Lower leg skin (tissue), 4 donors: ENCODE data around the gene KCNK13. TPM values are rescaled to one million over a fixed set of nuclear protein-coding genes. Genes with fewer than 3 reads are reported as not detected.
A peak's percentile ranks its signal among the peaks of the same experiment; 100 is the strongest.
"Not testable (repeated sequence)": the region's sequence is repeated elsewhere in the genome, so short reads cannot be mapped to it uniquely, and the experiment has no call there.

ENCODE experiments used
- DNase-seq, 2 donors: peaks; one replicate each; pipeline ENCODE4 v3.0.0-alpha.2; 2019; ENCODE audit warnings: low spot score in 2 of 2
- H3K4me3 ChIP-seq: fragments of 200-600 bp; sonication (generic); 2 replicates; pipeline ENCODE4 v1.5.1; 2017; ENCODE audit warnings: mild to moderate bottlenecking, low read depth; ENCODE audit not compliant: poor library complexity, severe bottlenecking
- CTCF ChIP-seq, 3 donors: fragments of 450-650 bp; IDR thresholded peaks; one replicate each; pipeline ENCODE4 v1.5.1; 2016; ENCODE audit warnings: antibody characterized with exemption in 3 of 3, mild to moderate bottlenecking in 3 of 3, moderate library complexity in 2 of 3
- POLR2A ChIP-seq, 2 donors: fragments of 450-650 bp; IDR thresholded peaks; one replicate each; pipeline ENCODE4 v1.6.1; 2016 to 2017; ENCODE audit warnings: antibody characterized with exemption in 2 of 2, mild to moderate bottlenecking in 1 of 2, moderate library complexity in 1 of 2
- WGBS, 2 donors: methylation state at CpG; one replicate each; pipeline ENCODE4 v1.1.5; 2018; 5-methylcytosine and 5-hydroxymethylcytosine counted together
- intact Hi-C: fragments of 100-400 bp; cut with DNase I; formaldehyde crosslinking; loops from one replicate; pipeline ENCODE4 v1.15.0; 2023; ENCODE audit warnings: low total_unique reads
- total RNA-seq, 4 donors: library from RNA; depleted of rRNA; stranded (reverse); fragments of >200 nt; gene quantifications; one replicate each; pipeline ENCODE4 v1.1.0, GENCODE V29; 2016

Gene KCNK13
- total RNA-seq, 4 donors from 2014 or later = 0.12 to 0.46 (median 0.16) TPM; not detected in 1

GRCh38 chr14:90201344-90201743 lies 139.6 kb downstream of the KCNK13 start:
- 73 to 80% methylated on average over 2 of the region's 2 CpGs for WGBS, 2 donors

GRCh38 chr14:90204516-90204915 lies 142.7 kb downstream of the KCNK13 start:
- H3K4me3 ChIP-seq = no peak overlapping the region
- DNase-seq = no peak
- intact Hi-C loops = no loop called here
- TF ChIP-seq CTCF (IDR thresholded peaks at IDR 0.05) = no peak
- TF ChIP-seq POLR2A (IDR thresholded peaks at IDR 0.05) = no peak

More at GRCh38 chr14:90201344-90201743, 139.6 kb downstream of the KCNK13 start:
- no peak for DNase-seq
- intact Hi-C loops = no loop called here
- TF ChIP-seq CTCF (IDR thresholded peaks at IDR 0.05) (no peak), POLR2A (IDR thresholded peaks at IDR 0.05) (no peak)
- no peak overlapping the region for H3K4me3 ChIP-seq

GRCh38 chr14:90213099-90213748 lies 151.4 kb downstream of the KCNK13 start:
- WGBS, 2 donors = 86 to 87% methylated on average over 7 of the region's 7 CpGs
- H3K4me3 ChIP-seq = no peak overlapping the region
- DNase-seq = peak in 1 of 2 donors; percentile 60
- intact Hi-C loops = no loop called here
- no peak for TF ChIP-seq POLR2A (IDR thresholded peaks at IDR 0.05)
- no peak for TF ChIP-seq CTCF (IDR thresholded peaks at IDR 0.05)

- no peak for DNase-seq
- intact Hi-C loops = no loop called here
- 81% methylated on average over 4 of the region's 4 CpGs for whole genome bisulfite sequencing, 2 donors
- TF ChIP-seq POLR2A (IDR thresholded peaks at IDR 0.05) (no peak), CTCF (IDR thresholded peaks at IDR 0.05) (no peak)
- no peak overlapping the region for H3K4me3 ChIP-seq
These were observed 166.7 kb downstream of the KCNK13 start for GRCh38 chr14:90228478-90228877.

- 94% methylated on average over 1 of the region's 1 CpG for WGBS, 2 donors
- H3K4me3 ChIP-seq, intact Hi-C loops, DNase-seq: not testable (repeated sequence)
These were observed 168.1 kb downstream of the KCNK13 start for GRCh38 chr14:90229942-90230341.

Other genes with a start within 250 kb of the KCNK13 start
- 1 to 10 TPM; 2.6 to 9.6 (median 4.7) TPM for gene EFCAB11, start 107.3 kb upstream of the KCNK13 start, total RNA-seq
- gene TDP1, start 106.1 kb upstream of the KCNK13 start, total RNA-seq = 10 to 100 TPM; 11.1 to 21.6 (median 12.2) TPM
- 100 to 1,000 TPM in 3 of 4 donors, 10 to 100 TPM in 1; 72.2 to 159 (median 109) TPM for gene PSMC1, start 194.6 kb downstream of the KCNK13 start, total RNA-seq